DND-41 (cell line): Measurements from ENCODE around the gene TNIK.

Experiments
- ATAC-seq: fragments of 200-7000 bp; cut with Tn5 transposase; 3 replicates; pipeline ENCODE4 v1.9.1; 2021; ENCODE audit warnings: low read depth; ENCODE audit not compliant: insufficient read depth
- DNase-seq: peaks from one replicate; pipeline ENCODE4 v3.0.0-alpha.2; 2020
- H2AFZ ChIP-seq: 2 replicates; pipeline ENCODE4 v1.6.0; 2012; ENCODE audit warnings: low read depth, low read length
- H3K27ac ChIP-seq: 2 replicates; pipeline ENCODE4 v1.5.1; 2012; ENCODE audit warnings: low read length, inconsistent platforms
- H3K27me3 ChIP-seq: fragments of 200-600 bp; sonication (generic); 2 replicates; pipeline ENCODE4 v1.6.0; 2012; ENCODE audit warnings: low read length, mild to moderate bottlenecking, inconsistent platforms; ENCODE audit not compliant: insufficient read depth, poor library complexity
- H3K36me3 ChIP-seq: 2 replicates; pipeline ENCODE4 v1.5.1; 2012; ENCODE audit warnings: low read length, inconsistent platforms; ENCODE audit not compliant: insufficient read depth
- H3K4me1 ChIP-seq: 2 replicates; pipeline ENCODE4 v1.5.1; 2012; ENCODE audit warnings: mild to moderate bottlenecking, low read length; ENCODE audit not compliant: insufficient read depth
- H3K4me2 ChIP-seq: 2 replicates; pipeline ENCODE4 v1.6.0; 2012; ENCODE audit warnings: mild to moderate bottlenecking, moderate library complexity, low read length, inconsistent platforms; ENCODE audit not compliant: insufficient read depth
- H3K4me3 ChIP-seq, 2 experiments: fragments of 200-600 bp in 1 of 2; shearing (Covaris generic) in 1 of 2; 2 replicates each; pipeline ENCODE4 v1.5.1; 2012 to 2016; ENCODE audit warnings: inconsistent platforms in 2 of 2, low read length in 2 of 2, mild to moderate bottlenecking in 2 of 2, low read depth in 1 of 2, moderate library complexity in 1 of 2
- H3K79me2 ChIP-seq: 2 replicates; pipeline ENCODE4 v1.6.0; 2012; ENCODE audit warnings: low read length, inconsistent platforms; ENCODE audit not compliant: insufficient read depth
- H3K9ac ChIP-seq: 2 replicates; pipeline ENCODE4 v1.6.0; 2012; ENCODE audit warnings: low read depth, mild to moderate bottlenecking, inconsistent platforms, low read length, moderate library complexity
- H3K9me3 ChIP-seq: 2 replicates; pipeline ENCODE4 v1.5.1; 2012; ENCODE audit warnings: low read length, moderate library complexity, mild to moderate bottlenecking, inconsistent platforms; ENCODE audit not compliant: insufficient read depth, severe bottlenecking
- H4K20me1 ChIP-seq: 2 replicates; pipeline ENCODE4 v1.6.0; 2012; ENCODE audit warnings: low read length; ENCODE audit not compliant: insufficient read depth
- CTCF ChIP-seq: IDR thresholded peaks from 2 replicates; pipeline ENCODE4 v1.5.1; 2012; ENCODE audit warnings: borderline replicate concordance, low read length, moderate library complexity, mild to moderate bottlenecking; ENCODE audit not compliant: poor library complexity, severe bottlenecking; ENCODE audit errors: extremely low read depth
- EZH2 ChIP-seq: IDR thresholded peaks from 3 replicates; pipeline ENCODE4 v1.6.1; 2012; ENCODE audit warnings: borderline replicate concordance, low read depth, mild to moderate bottlenecking, moderate library complexity, low read length, inconsistent platforms; ENCODE audit not compliant: severe bottlenecking

TNIK gene

GRCh38 chr3:171313702-171314101, 146.5 kb downstream of the TNIK start:
- H3K27ac ChIP-seq: no peak overlapping the region
- ATAC-seq (no peak), DNase-seq (no peak)
- H3K4me3 ChIP-seq: no peak overlapping the region
- peaks cover 39% of the 10 kb centered on the region for H3K4me1 ChIP-seq
- H3K9ac ChIP-seq: no peak overlapping the region
- TF ChIP-seq CTCF (no peak), EZH2 (no peak)
- no peaks in the 10 kb centered on the region for H4K20me1 ChIP-seq
- no peaks in the 10 kb centered on the region for H3K36me3 ChIP-seq
- no peaks in the 10 kb centered on the region for H3K27me3 ChIP-seq
- H2AFZ ChIP-seq: no peak overlapping the region
- no peaks in the 10 kb centered on the region for H3K9me3 ChIP-seq
- H3K79me2 ChIP-seq: no peaks in the 10 kb centered on the region
- no peak overlapping the region for H3K4me2 ChIP-seq

GRCh38 chr3:171312741-171313140, 147.5 kb downstream of the TNIK start:
- Histone ChIP-seq H3K4me3 (no peak overlapping the region), H3K4me2 (no peak overlapping the region), H4K20me1 (no peaks in the 10 kb centered on the region), H3K27ac (peak overlapping the region; percentile 38; the same call in 1 of the 2 replicates), H3K4me1 (peaks cover 39% of the 10 kb centered on the region), H3K36me3 (no peaks in the 10 kb centered on the region), H3K79me2 (no peaks in the 10 kb centered on the region), H3K9ac (no peak overlapping the region), H2AFZ (no peak overlapping the region), H3K27me3 (no peaks in the 10 kb centered on the region), H3K9me3 (peaks cover 2% of the 10 kb centered on the region)
- DNase-seq (no peak), ATAC-seq (no peak)
- no peak for TF ChIP-seq EZH2

GRCh38 chr3:171311784-171312183, 148.4 kb downstream of the TNIK start:
- Histone ChIP-seq H4K20me1 (no peaks in the 10 kb centered on the region), H3K9me3 (peaks cover 2% of the 10 kb centered on the region), H3K4me2 (peak overlapping the region; percentile 31; the same call in 1 of the 2 replicates), H3K27ac (peak overlapping the region; percentile 11; the same call in 1 of the 2 replicates), H3K4me1 (peaks cover 39% of the 10 kb centered on the region), H3K36me3 (no peaks in the 10 kb centered on the region), H3K4me3 (no peak overlapping the region; a peak in 1 of 4 replicates), H3K9ac (no peak overlapping the region), H3K27me3 (no peaks in the 10 kb centered on the region), H3K79me2 (no peaks in the 10 kb centered on the region), H2AFZ (peak overlapping the region; percentile 21; the same call in 1 of the 2 replicates)
- DNase-seq: peak; percentile 76
- peak; percentile 98 for ATAC-seq
- TF ChIP-seq CTCF (no peak), EZH2 (no peak)

- Histone ChIP-seq H3K4me2 (no peak overlapping the region), H2AFZ (no peak overlapping the region), H3K4me1 (peaks cover 39% of the 10 kb centered on the region), H3K27me3 (no peaks in the 10 kb centered on the region), H3K9ac (no peak overlapping the region), H3K4me3 (no peak overlapping the region), H3K79me2 (no peaks in the 10 kb centered on the region), H4K20me1 (no peaks in the 10 kb centered on the region), H3K36me3 (no peaks in the 10 kb centered on the region), H3K27ac (no peak overlapping the region), H3K9me3 (peaks cover 2% of the 10 kb centered on the region)
- no peak for DNase-seq
- no peak for TF ChIP-seq CTCF
- no peak for TF ChIP-seq EZH2
- ATAC-seq: no peak
Observed at GRCh38 chr3:171309906-171310359, 150.3 kb downstream of the TNIK start.
